Gastroesophageal sphincter (tissue), 3 donors: Measurements from ENCODE around the gene PXN.

ENCODE experiments used
- CTCF ChIP-seq, 4 experiments: fragments of 200-600 bp in 2 of 4; fragments of 450-650 bp in 2 of 4; sonication (generic) in 1 of 4; IDR thresholded peaks; one replicate each; pipeline ENCODE4 v1.5.1; 2017 to 2019; ENCODE audit warnings: antibody characterized with exemption in 4 of 4, mild to moderate bottlenecking in 2 of 4, moderate library complexity in 2 of 4
- EP300 ChIP-seq: sonication (generic); formaldehyde crosslinking; IDR thresholded peaks from one replicate; pipeline ENCODE4 v1.6.1; 2017; ENCODE audit warnings: antibody characterized with exemption, mild to moderate bottlenecking

GRCh38 chr12:120223458-120224303 is 41.8 kb downstream of the PXN start:
- TF ChIP-seq CTCF (IDR thresholded peaks at IDR 0.05) (no peak), EP300 (no peak)
